H1 (cell line): ENCODE measurements around the gene TM9SF1. TPM values are rescaled to one million over a fixed set of nuclear protein-coding genes. Genes with fewer than 3 reads are reported as not detected.

Source experiments
- CTCF ChIA-PET: fragments of 300-600 bp; sonication (Branson Sonifier 250); formaldehyde crosslinking; loops from one replicate; lab custom pipeline; 2021; ENCODE audit not compliant: partially characterized antibody; lab: Charles Lee
- POLR2A ChIA-PET: fragments of 300-600 bp; sonication (Branson Sonifier 250); formaldehyde crosslinking; loops from one replicate; lab custom pipeline; 2021; ENCODE audit warnings: inconsistent platforms; ENCODE audit not compliant: partially characterized antibody; lab: Charles Lee
- DNase-seq, 2 experiments: peaks; one replicate each; pipeline versions ENCODE4 v3.0.0 to v3.0.0-alpha.2; 2010 to 2022; ENCODE audit warnings: low spot score in 2 of 2, low read depth in 1 of 2, mixed read lengths in 1 of 2
- FAIRE-seq: peaks from 2 replicates; lab custom pipeline; 2011; peaks lifted over from hg19 to GRCh38; lab: Jason Lieb, UNC
- H2AFZ ChIP-seq: 2 replicates; pipeline ENCODE4 v1.8.1; 2012; ENCODE audit warnings: low read length, inconsistent platforms
- H2AK5ac ChIP-seq: 2 replicates; pipeline ENCODE4 v1.6.1; 2013; ENCODE audit warnings: low read depth, low read length
- H2BK120ac ChIP-seq: replicated peaks from 2 replicates; pipeline ENCODE3; 2013; ENCODE audit warnings: low read depth, low read length, inconsistent platforms
- H2BK12ac ChIP-seq: 2 replicates; pipeline ENCODE4 v1.6.1; 2013; ENCODE audit warnings: low read depth, low read length
- H2BK15ac ChIP-seq: 2 replicates; pipeline ENCODE4 v1.6.1; 2013; ENCODE audit warnings: low read length
- H2BK20ac ChIP-seq: 2 replicates; pipeline ENCODE4 v1.6.1; 2013; ENCODE audit warnings: low read length
- H2BK5ac ChIP-seq: 2 replicates; pipeline ENCODE4 v1.6.1; 2013; ENCODE audit warnings: low read depth, low read length
- H3K14ac ChIP-seq: 2 replicates; pipeline ENCODE4 v1.6.1; 2013; ENCODE audit warnings: inconsistent platforms; ENCODE audit not compliant: insufficient read length
- H3K18ac ChIP-seq: 2 replicates; pipeline ENCODE4 v1.6.1; 2013; ENCODE audit warnings: low read length; ENCODE audit errors: extremely low read depth
- H3K23ac ChIP-seq: 2 replicates; pipeline ENCODE4 v1.6.1; 2013; ENCODE audit warnings: inconsistent platforms; ENCODE audit not compliant: insufficient read length
- H3K23me2 ChIP-seq: 2 replicates; pipeline ENCODE4 v1.6.1; 2013; ENCODE audit warnings: low read depth, low read length
- H3K27ac ChIP-seq: 2 replicates; pipeline ENCODE4 v1.6.1; 2011; ENCODE audit warnings: low read depth, low read length, inconsistent platforms
- H3K27me3 ChIP-seq, 4 experiments: replicated peaks in 1 of 4; 1 replicate in 1 of 4; 2 replicates in 3 of 4; pipeline versions ENCODE4 v1.6.1 to v1.8.1; 2011 to 2013; ENCODE audit warnings: low read length in 3 of 4, mild to moderate bottlenecking in 3 of 4, inconsistent platforms in 2 of 4, mixed read lengths in 2 of 4, moderate library complexity in 1 of 4; ENCODE audit not compliant: control insufficient read depth in 3 of 4, insufficient read depth in 3 of 4; ENCODE audit errors: extremely low read depth in 1 of 4
- H3K36me3 ChIP-seq, 4 experiments: 2 replicates each; pipeline versions ENCODE4 v1.6.1 to v1.8.1; 2011 to 2013; ENCODE audit warnings: mild to moderate bottlenecking in 4 of 4, low read length in 3 of 4, moderate library complexity in 2 of 4, control low read depth in 1 of 4, inconsistent platforms in 1 of 4; ENCODE audit not compliant: insufficient read depth in 4 of 4, control insufficient read depth in 2 of 4
- H3K4ac ChIP-seq: replicated peaks from 2 replicates; pipeline ENCODE3; 2013; ENCODE audit warnings: low read length, low read depth, mixed read lengths, inconsistent platforms; ENCODE audit not compliant: insufficient read length
- H3K4me1 ChIP-seq, 4 experiments: replicated peaks in 1 of 4; 1 replicate in 1 of 4; 2 replicates in 3 of 4; pipeline versions ENCODE4 v1.6.1 to v1.8.1; 2011 to 2013; ENCODE audit warnings: low read length in 3 of 4, inconsistent platforms in 2 of 4, mixed read lengths in 1 of 4; ENCODE audit not compliant: insufficient read depth in 4 of 4, control insufficient read depth in 3 of 4
- H3K4me2 ChIP-seq, 2 experiments: 2 replicates each; pipeline versions ENCODE4 v1.6.1 to v1.8.1; 2011 to 2013; ENCODE audit warnings: low read depth in 2 of 2, low read length in 2 of 2, control low read depth in 1 of 2, inconsistent platforms in 1 of 2, mild to moderate bottlenecking in 1 of 2; ENCODE audit not compliant: insufficient read depth in 1 of 2
- H3K4me3 ChIP-seq, 4 experiments: fragments of 200-600, 300-600 bp in 1 of 4; sonication (generic), shearing (Covaris generic), sonication (Bioruptor Twin) in 1 of 4; 2 replicates each; pipeline versions ENCODE4 v1.5.1 to v1.8.1; 2011 to 2016; ENCODE audit warnings: low read length in 4 of 4, low read depth in 3 of 4, control low read depth in 2 of 4, inconsistent platforms in 2 of 4, mild to moderate bottlenecking in 2 of 4, mixed read lengths in 1 of 4, moderate library complexity in 1 of 4; ENCODE audit not compliant: insufficient read depth in 2 of 4; ENCODE audit errors: extremely low read depth in 1 of 4
- H3K56ac ChIP-seq: replicated peaks from 2 replicates; pipeline ENCODE3; 2013; ENCODE audit warnings: low read depth, mild to moderate bottlenecking, mixed read lengths, low read length, inconsistent platforms; ENCODE audit not compliant: insufficient read length
- H3K79me1 ChIP-seq: 2 replicates; pipeline ENCODE4 v1.6.1; 2013; ENCODE audit warnings: low read depth, low read length, control low read depth
- H3K79me2 ChIP-seq, 2 experiments: 2 replicates each; pipeline versions ENCODE4 v1.6.1 to v1.8.1; 2012 to 2013; ENCODE audit warnings: low read length in 2 of 2, mild to moderate bottlenecking in 2 of 2, inconsistent platforms in 1 of 2; ENCODE audit not compliant: insufficient read depth in 2 of 2, control insufficient read depth in 1 of 2
- H3K9ac ChIP-seq, 4 experiments: replicated peaks in 1 of 4; 1 replicate in 1 of 4; 2 replicates in 3 of 4; pipeline versions ENCODE4 v1.6.1 to v1.8.1; 2011 to 2013; ENCODE audit warnings: low read depth in 3 of 4, low read length in 3 of 4, control low read depth in 2 of 4, mild to moderate bottlenecking in 2 of 4, moderate library complexity in 2 of 4, inconsistent platforms in 1 of 4; ENCODE audit errors: extremely low read depth in 1 of 4
- H3K9me3 ChIP-seq, 2 experiments: 2 replicates each; pipeline versions ENCODE4 v1.6.1 to v1.8.1; 2012 to 2013; ENCODE audit warnings: mild to moderate bottlenecking in 2 of 2, moderate library complexity in 2 of 2, control low read depth in 1 of 2, inconsistent platforms in 1 of 2, low read depth in 1 of 2, low read length in 1 of 2, mixed read lengths in 1 of 2; ENCODE audit not compliant: insufficient read depth in 2 of 2
- H4K20me1 ChIP-seq, 2 experiments: replicated peaks in 1 of 2; 2 replicates each; pipeline versions ENCODE3 to v1.8.1; 2011 to 2013; ENCODE audit warnings: inconsistent platforms in 2 of 2, low read length in 2 of 2, mild to moderate bottlenecking in 1 of 2; ENCODE audit not compliant: insufficient read depth in 2 of 2, control insufficient read depth in 1 of 2
- H4K5ac ChIP-seq: 2 replicates; pipeline ENCODE4 v1.6.1; 2013; ENCODE audit warnings: low read length, low read depth, mixed read lengths, inconsistent platforms; ENCODE audit not compliant: insufficient read length
- H4K8ac ChIP-seq: 2 replicates; pipeline ENCODE4 v1.8.0; 2013; ENCODE audit warnings: mild to moderate bottlenecking, moderate library complexity, low read length, inconsistent platforms; ENCODE audit not compliant: insufficient read depth; ENCODE audit errors: extremely low read depth
- H4K91ac ChIP-seq: replicated peaks from 2 replicates; pipeline ENCODE3; 2013; ENCODE audit warnings: low read length, mixed read lengths, inconsistent platforms; ENCODE audit not compliant: insufficient read length
- KDM4A ChIP-seq: IDR thresholded peaks from one replicate; pipeline ENCODE4 v1.7.1; 2012; ENCODE audit warnings: low read depth, mild to moderate bottlenecking, moderate library complexity, low read length, inconsistent platforms; ENCODE audit not compliant: severe bottlenecking
- USF2 ChIP-seq: IDR thresholded peaks from 2 replicates; pipeline ENCODE4 v1.6.1; 2011; ENCODE audit warnings: low read length, improper control_type of control experiment
- WGBS, 2 experiments: shearing (Covaris generic) in 1 of 2; methylation state at CpG; one replicate each; pipeline versions ENCODE4 v1.1.6 to v1.1.7; 2013 to 2015; ENCODE audit warnings: low lambda C conversion rate in 2 of 2, mixed read lengths in 2 of 2, inconsistent platforms in 1 of 2, low coverage in 1 of 2, missing lambda C conversion rate in 1 of 2; ENCODE audit not compliant: insufficient replicate concordance in 2 of 2, insufficient coverage in 1 of 2, insufficient read length in 1 of 2; ENCODE audit errors: extremely low coverage in 1 of 2, missing lambda C conversion rate in 1 of 2; 5-methylcytosine and 5-hydroxymethylcytosine counted together
- polyA plus RNA-seq, 7 experiments: library from polyadenylated mRNA; depleted of rRNA in 3 of 7; stranded (reverse) in 5 of 7; unstranded in 2 of 7; fragments of >200 nt in 5 of 7; fragments of 200-250 nt in 2 of 7; gene quantifications; 1 replicate in 5 of 7; 2 replicates in 1 of 7; 4 replicates in 1 of 7; pipeline versions ENCODE4 v1.2.1 to v1.2.3, GENCODE V29; 2011 to 2013; ENCODE audit warnings: missing spikeins in 2 of 7, mixed read lengths in 2 of 7
- total RNA-seq: library from RNA; stranded (reverse); fragmentation: NEBNext Ultra II Directional; extraction: Animal tissue kit (Norgen Biotek cat#: 25700); gene quantifications from 2 replicates; pipeline ENCODE4 v1.2.1, GENCODE V29; 2021

The TM9SF1 gene
- total and polyA plus RNA-seq, 2 of the 8 experiments (the other 6 are each of a cell fraction or from before 2014, with no cell fraction given) = 22.2 to 29.2 TPM

- 0 out of 2 replicates have a peak overlapping the region, but pooled peaks have one; percentile 91 for H2BK5ac ChIP-seq
- H3K4me2 ChIP-seq = peak overlapping the region; percentile 79 to 94
- no peak overlapping the region for H2BK20ac ChIP-seq
- no peak overlapping the region for H3K56ac ChIP-seq
- H4K8ac ChIP-seq = peak overlapping the region; percentile 99; the same call in 1 of the 2 replicates
- ChIA-PET POLR2A (interaction anchor here (0.7 to 4.7 kb wide), 23 partner anchors 9 to 114 kb away, joined by 3 to 119 read pairs (median 5); partner anchors contain the start of genes CHMP4A, EMC9, GMPR2 and IRF9), CTCF (interaction anchor here (1.1 to 2.1 kb wide), 5 partner anchors 18 to 202 kb away, joined by 3 to 7 read pairs (median 4); partner anchors contain the start of genes CHMP4A and TINF2)
- H3K36me3 ChIP-seq = peaks cover 4 to 6% (median 5%) of the 10 kb centered on the region in 4 experiments; a peak in 6 of 8 replicates
- H2AFZ ChIP-seq = no peak overlapping the region; the same call in 1 of the 2 replicates
- H3K4ac ChIP-seq = no peak overlapping the region
- FAIRE-seq (no peak), DNase-seq (no peak)
- no peak overlapping the region for H2AK5ac ChIP-seq
- H3K79me1 ChIP-seq = peaks cover 3% of the 10 kb centered on the region; the same call in 1 of the 2 replicates
- H3K79me2 ChIP-seq = peaks cover 0 to 3% of the 10 kb centered on the region in 2 experiments; a peak in 2 of 4 replicates
- H3K9ac ChIP-seq = peak overlapping the region in 1 of 4 experiments; percentile 78; a peak in 2 of 7 replicates
- H3K27ac ChIP-seq = peak overlapping the region; percentile 95; the same call in 1 of the 2 replicates
- H3K27me3 ChIP-seq = no peaks in the 10 kb centered on the region
- H3K23ac ChIP-seq = no peak overlapping the region
- H4K20me1 ChIP-seq = no peaks in the 10 kb centered on the region
- H4K5ac ChIP-seq = no peak overlapping the region
- H3K18ac ChIP-seq = no peak overlapping the region; the same call in 1 of the 2 replicates
- no peaks in the 10 kb centered on the region for H3K9me3 ChIP-seq
- WGBS, 2 experiments = 67% methylated on average over 7 of the region's 8 CpGs; no CpG with 5 or more reads in 1 of the 2 experiments
- H3K4me1 ChIP-seq = peaks cover 0 to 9% (median 3%) of the 10 kb centered on the region in 4 experiments; a peak in 3 of 7 replicates
- H2BK15ac ChIP-seq = no peak overlapping the region
- no peak overlapping the region for H2BK12ac ChIP-seq
- no peak overlapping the region for H4K91ac ChIP-seq
- H3K4me3 ChIP-seq = peak overlapping the region; percentile 65 to 88 (median 84)
- no peak overlapping the region for H3K14ac ChIP-seq
- no peak overlapping the region for H2BK120ac ChIP-seq
- H3K23me2 ChIP-seq = peaks cover 5% of the 10 kb centered on the region; the same call in 1 of the 2 replicates
- TF ChIP-seq KDM4A (peak; percentile 6), USF2 (no peak)
Measured at GRCh38 chr14:24194873-24195185, 412 bp downstream of the TM9SF1 start.
